Bronchial epithelial cell (primary cell): ENCODE results near the gene ZSWIM1. TPM values are rescaled to one million over a fixed set of nuclear protein-coding genes. Genes with fewer than 3 reads are reported as not detected.

ENCODE experiments used
- DNase-seq: peaks from one replicate; pipeline ENCODE4 v3.0.0-alpha.2; 2010; ENCODE audit warnings: low read depth
- FAIRE-seq: peaks from 2 replicates; lab custom pipeline; 2011; peaks lifted over from hg19 to GRCh38; lab: Jason Lieb, UNC
- H3K27me3 ChIP-seq: 2 replicates; pipeline ENCODE4 v1.5.1; 2011; ENCODE audit warnings: low read length; ENCODE audit not compliant: control insufficient read depth, insufficient read depth
- H3K36me3 ChIP-seq: 2 replicates; pipeline ENCODE4 v1.5.1; 2011; ENCODE audit warnings: low read length; ENCODE audit not compliant: control insufficient read depth, insufficient read depth
- H3K4me3 ChIP-seq: 2 replicates; pipeline ENCODE4 v1.5.1; 2011; ENCODE audit warnings: mild to moderate bottlenecking, low read depth, low read length, control low read depth
- total RNA-seq: library from RNA; depleted of rRNA; stranded (reverse); fragments of >200 nt; gene quantifications from 2 replicates; pipeline ENCODE4 v1.2.1, GENCODE V29; 2014
- TF ChIP-seq, protein P1 (sequence below): IDR thresholded peaks from 2 replicates; pipeline ENCODE4 v1.5.1; 2011; ENCODE audit warnings: mild to moderate bottlenecking, moderate library complexity, low read length, control low read depth, inconsistent platforms; ENCODE audit not compliant: insufficient read depth, severe bottlenecking

Gene ZSWIM1
- total RNA-seq, 1 donor from 2014 or later = 1.3 TPM

- TF ChIP-seq, protein P1, sequence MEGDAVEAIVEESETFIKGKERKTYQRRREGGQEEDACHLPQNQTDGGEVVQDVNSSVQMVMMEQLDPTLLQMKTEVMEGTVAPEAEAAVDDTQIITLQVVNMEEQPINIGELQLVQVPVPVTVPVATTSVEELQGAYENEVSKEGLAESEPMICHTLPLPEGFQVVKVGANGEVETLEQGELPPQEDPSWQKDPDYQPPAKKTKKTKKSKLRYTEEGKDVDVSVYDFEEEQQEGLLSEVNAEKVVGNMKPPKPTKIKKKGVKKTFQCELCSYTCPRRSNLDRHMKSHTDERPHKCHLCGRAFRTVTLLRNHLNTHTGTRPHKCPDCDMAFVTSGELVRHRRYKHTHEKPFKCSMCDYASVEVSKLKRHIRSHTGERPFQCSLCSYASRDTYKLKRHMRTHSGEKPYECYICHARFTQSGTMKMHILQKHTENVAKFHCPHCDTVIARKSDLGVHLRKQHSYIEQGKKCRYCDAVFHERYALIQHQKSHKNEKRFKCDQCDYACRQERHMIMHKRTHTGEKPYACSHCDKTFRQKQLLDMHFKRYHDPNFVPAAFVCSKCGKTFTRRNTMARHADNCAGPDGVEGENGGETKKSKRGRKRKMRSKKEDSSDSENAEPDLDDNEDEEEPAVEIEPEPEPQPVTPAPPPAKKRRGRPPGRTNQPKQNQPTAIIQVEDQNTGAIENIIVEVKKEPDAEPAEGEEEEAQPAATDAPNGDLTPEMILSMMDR = no peak
- FAIRE-seq = no peak
- Histone ChIP-seq H3K27me3 (no peaks in the 10 kb centered on the region), H3K36me3 (peaks cover 6% of the 10 kb centered on the region), H3K4me3 (peak overlapping the region; percentile 68)
- no peak for DNase-seq
These were observed 23.2 kb upstream of the ZSWIM1 start for GRCh38 chr20:45857882-45858216.

DNA sequence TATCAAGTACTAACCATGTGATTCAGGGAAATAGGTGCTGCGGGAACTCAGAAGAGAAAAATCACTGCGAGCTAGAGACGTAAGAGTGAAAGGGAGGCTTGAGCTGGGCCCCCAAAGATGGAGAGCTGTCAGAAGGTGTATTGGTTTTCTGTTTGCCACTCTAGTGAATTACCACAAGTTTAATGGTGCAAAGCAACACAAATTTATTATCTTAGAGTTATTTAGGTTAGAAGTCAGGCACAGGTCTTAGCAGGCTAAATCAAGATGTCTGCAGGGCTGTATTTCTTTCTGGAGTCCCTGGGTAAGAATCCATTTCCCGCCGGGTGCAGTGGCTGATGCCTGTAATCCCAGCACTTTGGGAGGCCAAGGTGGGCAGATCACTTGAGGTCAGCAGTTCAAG, 21.1 kb upstream of the ZSWIM1 start:
- Histone ChIP-seq H3K27me3 (no peaks in the 10 kb centered on the region), H3K36me3 (no peaks in the 10 kb centered on the region), H3K4me3 (no peak overlapping the region)
- DNase-seq (no peak), FAIRE-seq (no peak)
- TF ChIP-seq, protein P1 = no peak

- no peak for FAIRE-seq
- TF ChIP-seq, protein P1 = no peak
These were observed 20.3 kb upstream of the ZSWIM1 start for GRCh38 chr20:45860560-45861220.

DNA sequence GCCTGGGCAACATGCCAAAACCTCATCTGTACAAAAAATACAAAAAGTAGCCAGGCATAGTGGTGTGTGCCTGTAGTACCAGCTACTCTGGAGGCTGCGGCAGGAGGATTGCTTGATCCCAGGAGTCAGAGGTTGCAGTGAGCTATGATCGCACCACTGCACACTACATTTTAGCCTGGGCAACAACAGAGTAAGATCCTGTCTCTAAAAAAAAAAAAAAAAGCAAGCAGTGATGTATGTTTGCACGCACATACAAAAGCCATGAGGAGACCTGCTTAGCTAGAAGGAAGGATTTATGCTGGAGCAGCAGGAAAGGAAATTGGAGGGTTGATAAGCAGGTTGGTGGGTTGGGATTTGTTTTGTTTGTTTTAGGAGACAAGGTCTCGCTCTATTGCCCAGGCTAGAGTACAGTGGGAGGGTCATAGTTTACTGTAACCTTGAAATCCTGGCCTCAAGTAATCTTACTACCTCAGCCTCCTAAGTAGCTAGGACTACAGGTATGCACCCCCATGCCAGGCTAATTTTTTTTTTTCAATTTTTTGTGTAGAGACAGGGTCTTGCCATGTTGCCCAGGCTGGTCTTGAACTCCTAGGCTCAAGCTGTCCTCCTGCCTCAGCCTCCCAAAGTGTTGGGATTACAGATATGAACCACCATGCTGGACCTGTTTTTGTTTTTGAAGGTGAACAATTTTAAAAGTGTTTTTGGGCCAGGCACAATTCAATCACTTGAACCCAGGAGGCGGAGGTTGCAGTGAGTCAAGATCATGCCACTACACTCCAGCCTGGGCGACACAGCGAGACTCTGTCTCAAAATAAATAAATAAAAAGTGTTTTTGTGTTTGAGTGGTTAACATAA, 19.6 kb upstream of the ZSWIM1 start:
- Histone ChIP-seq H3K4me3 (no peak overlapping the region), H3K27me3 (no peaks in the 10 kb centered on the region), H3K36me3 (no peaks in the 10 kb centered on the region)
- FAIRE-seq = no peak
- DNase-seq = no peak
- TF ChIP-seq, protein P1 = no peak

More at GRCh38 chr20:45860560-45861220, 20.3 kb upstream of the ZSWIM1 start:
- H3K4me3 ChIP-seq = no peak overlapping the region
- no peaks in the 10 kb centered on the region for H3K27me3 ChIP-seq
- DNase-seq = peak; percentile 20
- H3K36me3 ChIP-seq = no peaks in the 10 kb centered on the region

DNA sequence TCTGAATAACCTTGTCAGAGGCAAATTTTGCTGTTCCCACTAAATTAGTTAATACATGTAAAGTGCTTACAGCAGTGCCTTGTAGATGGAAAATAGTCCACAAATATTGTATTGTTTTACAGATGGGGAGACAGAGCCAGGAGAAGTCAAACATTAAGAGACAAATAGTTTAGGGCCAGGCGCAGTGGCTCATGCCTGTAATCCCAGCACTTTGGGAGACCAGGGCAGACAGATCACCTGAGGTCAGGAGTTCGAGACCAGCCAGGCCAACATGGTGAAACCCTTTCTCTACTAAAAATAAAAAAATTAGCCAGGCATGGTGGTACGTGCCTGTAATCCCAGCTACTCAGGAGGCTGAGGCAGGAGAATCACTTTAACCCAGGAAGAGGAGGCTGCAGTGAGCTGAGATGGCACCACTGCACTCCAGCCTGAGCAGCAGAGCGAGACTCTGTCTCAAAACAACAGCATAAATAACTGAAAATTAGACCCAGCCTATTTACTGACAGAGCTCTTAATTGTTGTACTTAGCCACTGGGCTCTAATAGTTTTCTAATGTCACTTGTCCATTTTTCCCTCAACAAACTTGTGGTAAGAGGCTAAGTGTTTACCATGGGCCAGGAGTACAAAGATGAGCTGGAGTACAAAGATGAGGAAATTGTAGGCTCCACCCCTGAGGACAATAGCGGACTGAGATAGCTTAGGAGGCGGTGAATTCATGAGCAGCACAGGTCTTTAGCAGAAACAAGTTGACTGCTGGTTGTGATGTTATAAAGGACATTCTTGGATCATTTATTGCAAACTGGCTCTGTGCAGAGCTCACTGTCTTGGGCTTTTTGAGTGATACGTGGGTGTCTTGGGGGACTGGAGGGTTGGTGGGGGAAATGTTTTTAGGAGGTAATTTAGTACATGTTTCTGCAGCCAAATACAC, 17.2 kb upstream of the ZSWIM1 start:
- no peak for DNase-seq
- no peaks in the 10 kb centered on the region for H3K27me3 ChIP-seq
- TF ChIP-seq, protein P1 = no peak
- no peak overlapping the region for H3K4me3 ChIP-seq
- no peaks in the 10 kb centered on the region for H3K36me3 ChIP-seq
- no peak for FAIRE-seq
